Measurements from ENCODE around the gene CCT2.

Gene CCT2

GRCh38 chr12:69648476-69648875 is 63.2 kb downstream of the CCT2 start:
- DNase-seq (ENCODE audit: low read depth, low spot score), result peak; percentile 87
- ChIA-PET CTCF (interaction anchor here (13.5 kb wide), 1 partner anchor 11 kb away, joined by 117 read pairs; no protein-coding TSS in a partner anchor), POLR2A (no interaction called here)
- H3K4me3 ChIP-seq (ENCODE audit: low read depth, low read length), result no peak overlapping the region
- no peak for TF ChIP-seq CTCF (IDR thresholded peaks at IDR 0.05; ENCODE audit: insufficient read depth, low read length, missing control alignments)

GRCh38 chr12:69649529-69649928 is 64.3 kb downstream of the CCT2 start:
- no peak overlapping the region for H3K4me3 ChIP-seq (ENCODE audit: low read depth, low read length)
- no peak for TF ChIP-seq CTCF (IDR thresholded peaks at IDR 0.05; ENCODE audit: insufficient read depth, low read length, missing control alignments)
- ChIA-PET POLR2A (no interaction called here), CTCF (interaction anchor here (13.5 kb wide), 1 partner anchor 12 kb away, joined by 117 read pairs; no protein-coding TSS in a partner anchor)
- DNase-seq (ENCODE audit: low read depth, low spot score), result no peak

All from AG04449 (cell line).